ENCODE data around the gene C1QTNF6.

Gene C1QTNF6

GRCh38 chr22:37182949-37183245 is 5.2 kb downstream of the C1QTNF6 start:
- ChIA-PET CTCF (interaction anchor here (1.0 to 2.8 kb wide), 3 partner anchors 10 to 17 kb away, joined by 4 to 9 read pairs (median 4); no protein-coding TSS in a partner anchor), POLR2A (no interaction called here)
- no peak for TF ChIP-seq CTCF (IDR thresholded peaks at IDR 0.05; ENCODE audit: control extremely low read depth, extremely low read depth, low read depth, missing control alignments)
- no peak for DNase-seq (ENCODE audit: extremely low spot score)

- TF ChIP-seq CTCF (IDR thresholded peaks at IDR 0.05; ENCODE audit: control extremely low read depth, extremely low read depth, low read depth, missing control alignments): no peak
- ChIA-PET POLR2A (no interaction called here), CTCF (no interaction called here)
- no peak for DNase-seq (ENCODE audit: extremely low spot score)
Measured at GRCh38 chr22:37182101-37182948, 5.7 kb downstream of the C1QTNF6 start.

GRCh38 chr22:37181681-37182080 is 6.4 kb downstream of the C1QTNF6 start:
- POLR2A ChIA-PET: no interaction called here

DNA sequence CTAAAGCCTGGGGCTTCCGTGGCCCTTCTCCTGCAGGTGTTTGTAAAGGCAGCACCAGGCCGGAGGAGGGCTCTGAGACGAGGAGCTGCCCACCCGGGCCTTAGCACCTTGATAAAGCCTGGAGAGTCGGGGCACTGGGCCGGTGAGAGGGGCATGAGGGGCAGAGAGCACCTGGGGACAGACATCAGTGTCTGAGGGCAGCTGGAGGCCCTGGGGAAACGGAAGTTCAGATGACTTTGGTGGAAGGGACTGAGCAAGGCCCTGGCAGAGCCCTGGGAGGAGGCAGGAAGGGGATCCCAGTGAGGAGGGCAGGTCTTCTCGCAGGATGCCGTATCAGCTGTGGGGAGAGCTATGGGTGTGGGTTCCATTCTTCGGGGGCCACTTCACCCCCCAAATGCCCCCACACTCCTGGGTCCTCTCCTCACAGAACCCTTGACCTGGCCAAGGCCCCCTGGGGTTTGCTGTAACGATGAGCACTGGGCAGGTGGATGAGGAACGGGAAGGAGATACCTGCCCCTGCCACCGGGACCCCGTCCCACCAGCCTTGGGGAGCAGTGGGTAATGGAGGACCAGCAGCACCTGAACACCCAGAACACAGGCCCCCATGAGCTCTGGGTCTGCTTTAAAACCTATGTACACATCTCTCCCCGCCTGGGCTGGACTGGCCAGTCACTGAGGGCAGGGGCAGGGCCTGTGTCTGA is 7.4 kb downstream of the C1QTNF6 start:
- CTCF ChIA-PET: interaction anchor here (1.7 to 8.2 kb wide), 2 partner anchors 10 to 18 kb away, joined by 4 to 51 read pairs; no protein-coding TSS in a partner anchor
- POLR2A ChIA-PET: no interaction called here
- no peak for TF ChIP-seq CTCF (IDR thresholded peaks at IDR 0.05; ENCODE audit: control extremely low read depth, extremely low read depth, low read depth, missing control alignments)
- DNase-seq (ENCODE audit: extremely low spot score): no peak

More at GRCh38 chr22:37181681-37182080, 6.4 kb downstream of the C1QTNF6 start:
- TF ChIP-seq CTCF (IDR thresholded peaks at IDR 0.05; ENCODE audit: control extremely low read depth, extremely low read depth, low read depth, missing control alignments): no peak
- DNase-seq (ENCODE audit: extremely low spot score): no peak
- CTCF ChIA-PET: no interaction called here

DNA sequence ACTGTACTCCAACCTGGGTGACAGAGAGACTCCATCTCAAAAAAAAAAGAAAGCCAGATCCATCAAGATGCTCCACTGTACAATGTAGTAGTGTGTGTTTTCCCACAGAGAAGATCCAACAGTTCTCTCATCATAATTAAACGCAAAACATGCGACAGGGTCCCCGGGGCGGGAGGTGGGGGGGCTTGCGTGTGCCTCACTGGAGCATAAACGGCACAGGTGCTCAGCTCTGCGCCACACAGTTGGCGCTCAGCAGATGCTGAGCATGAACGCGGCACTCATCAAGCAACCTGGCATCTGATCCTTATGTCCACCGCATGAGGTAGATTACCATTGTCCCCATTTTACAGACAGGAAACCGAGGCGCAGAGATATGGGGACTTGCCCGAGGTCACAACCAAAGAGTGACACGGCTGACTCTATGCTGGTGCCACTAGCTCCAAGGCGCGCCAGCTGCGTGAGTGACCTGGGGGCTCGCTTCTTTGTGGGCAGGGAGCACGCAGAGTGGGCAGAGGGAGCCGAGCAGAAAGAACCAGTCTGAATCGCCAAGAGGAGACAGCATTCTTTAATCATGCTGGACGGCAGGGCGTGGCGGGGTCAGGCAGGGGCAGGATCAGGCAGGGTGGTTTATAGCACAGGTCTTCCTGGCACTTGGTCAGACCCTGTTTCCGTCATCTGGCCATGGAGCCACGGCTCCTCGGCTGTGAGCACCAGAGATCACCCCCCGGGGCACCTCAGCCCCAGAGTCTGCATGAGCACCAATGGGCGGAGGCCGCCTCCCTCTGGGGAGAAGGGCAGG is 8.2 kb downstream of the C1QTNF6 start:
- DNase-seq (ENCODE audit: extremely low spot score): no peak
- ChIA-PET POLR2A (no interaction called here), CTCF (interaction anchor here (1.7 to 8.2 kb wide), 3 partner anchors 9 to 19 kb away, joined by 4 to 51 read pairs (median 15); no protein-coding TSS in a partner anchor)
- TF ChIP-seq CTCF (IDR thresholded peaks at IDR 0.05; ENCODE audit: control extremely low read depth, extremely low read depth, low read depth, missing control alignments): no peak

GRCh38 chr22:37179126-37179470 is 8.9 kb downstream of the C1QTNF6 start:
- CTCF ChIA-PET: interaction anchor here (1.9 to 8.2 kb wide), 3 partner anchors 12 to 81 kb away, joined by 4 to 51 read pairs (median 15); no protein-coding TSS in a partner anchor

More at GRCh38 chr22:37179126-37179470, 8.9 kb downstream of the C1QTNF6 start:
- no peak for DNase-seq (ENCODE audit: extremely low spot score)
- POLR2A ChIA-PET: no interaction called here
- no peak for TF ChIP-seq CTCF (IDR thresholded peaks at IDR 0.05; ENCODE audit: control extremely low read depth, extremely low read depth, low read depth, missing control alignments)

All from GM10248 (cell line).